GM13977 (cell line): ENCODE measurements around the gene FAM209B.
A peak's percentile ranks its signal among the peaks of the same experiment; 100 is the strongest.
"Not testable (repeated sequence)": the region's sequence is repeated elsewhere in the genome, so short reads cannot be mapped to it uniquely, and the experiment has no call there.

Source experiments
- DNase-seq: peaks from one replicate; pipeline ENCODE4 v3.0.0; 2012; ENCODE audit warnings: low spot score
- in situ Hi-C: fragments of 300-500 bp; cut with MboI; formaldehyde crosslinking; loops from one replicate; pipeline ENCODE4 v1.12.0; 2022; ENCODE audit warnings: low sequenced_read_pairs, low pct_unique_long_range_greater_than_20kb, mixed read lengths, inconsistent platforms; ENCODE audit not compliant: unreplicated experiment
- TF ChIP-seq, protein P1 (sequence below): IDR thresholded peaks from 2 replicates; pipeline ENCODE4 v1.5.1; 2012; ENCODE audit warnings: mild to moderate bottlenecking, control low read depth; ENCODE audit not compliant: insufficient read depth; ENCODE audit errors: extremely low read depth, missing control alignments

FAM209B gene, protein sequence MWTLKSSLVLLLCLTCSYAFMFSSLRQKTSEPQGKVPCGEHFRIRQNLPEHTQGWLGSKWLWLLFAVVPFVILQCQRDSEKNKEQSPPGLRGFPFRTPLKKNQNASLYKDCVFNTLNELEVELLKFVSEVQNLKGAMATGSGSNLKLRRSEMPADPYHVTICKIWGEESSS

DNA sequence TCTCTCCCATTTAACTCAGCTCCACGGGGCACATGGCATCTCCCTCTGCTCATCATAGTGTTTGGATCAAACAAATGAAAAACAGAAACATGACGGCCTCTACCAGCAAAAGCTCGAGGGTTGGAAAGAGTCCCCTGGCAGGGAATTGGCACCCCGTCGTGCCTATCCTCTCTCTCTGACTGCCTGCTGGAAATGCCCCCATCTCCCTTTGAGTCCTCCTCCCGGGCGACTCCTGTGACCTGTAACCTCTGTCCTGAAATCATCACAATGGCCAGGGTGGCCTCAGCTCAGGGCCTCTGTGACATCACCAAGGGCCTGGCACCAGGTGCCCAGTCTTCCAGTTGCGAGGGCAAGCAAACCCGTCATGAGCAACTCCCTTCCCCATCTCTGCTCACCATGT is at the start of gene FAM209B:
Gene FAM209B (plus strand): TSS at position 301 of the 400 bp plus-strand sequence. CDS start 96 bp downstream, at position 397.
- in situ Hi-C loops, DNase-seq: not testable (repeated sequence)

DNA sequence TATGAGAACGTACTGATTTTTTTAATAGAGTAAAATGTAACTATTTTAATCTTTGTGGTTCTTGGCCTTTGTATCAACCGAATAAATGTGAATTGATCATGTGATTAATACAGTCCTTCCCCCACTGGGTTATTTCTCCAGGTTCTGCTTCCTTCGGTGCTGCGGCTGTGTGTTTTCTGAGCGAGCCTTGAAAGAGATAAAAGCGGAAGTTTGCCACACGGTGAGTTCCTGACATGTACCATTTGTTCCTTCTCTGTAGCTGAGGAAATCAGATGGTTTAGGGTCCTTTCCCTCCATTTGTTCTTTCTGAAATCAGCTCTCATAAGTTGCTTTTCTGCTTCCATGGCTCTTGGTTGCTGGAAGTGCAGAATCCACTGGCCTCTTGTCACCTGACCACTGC is 49.1 kb upstream of the FAM209B start:
- TF ChIP-seq, protein P1, sequence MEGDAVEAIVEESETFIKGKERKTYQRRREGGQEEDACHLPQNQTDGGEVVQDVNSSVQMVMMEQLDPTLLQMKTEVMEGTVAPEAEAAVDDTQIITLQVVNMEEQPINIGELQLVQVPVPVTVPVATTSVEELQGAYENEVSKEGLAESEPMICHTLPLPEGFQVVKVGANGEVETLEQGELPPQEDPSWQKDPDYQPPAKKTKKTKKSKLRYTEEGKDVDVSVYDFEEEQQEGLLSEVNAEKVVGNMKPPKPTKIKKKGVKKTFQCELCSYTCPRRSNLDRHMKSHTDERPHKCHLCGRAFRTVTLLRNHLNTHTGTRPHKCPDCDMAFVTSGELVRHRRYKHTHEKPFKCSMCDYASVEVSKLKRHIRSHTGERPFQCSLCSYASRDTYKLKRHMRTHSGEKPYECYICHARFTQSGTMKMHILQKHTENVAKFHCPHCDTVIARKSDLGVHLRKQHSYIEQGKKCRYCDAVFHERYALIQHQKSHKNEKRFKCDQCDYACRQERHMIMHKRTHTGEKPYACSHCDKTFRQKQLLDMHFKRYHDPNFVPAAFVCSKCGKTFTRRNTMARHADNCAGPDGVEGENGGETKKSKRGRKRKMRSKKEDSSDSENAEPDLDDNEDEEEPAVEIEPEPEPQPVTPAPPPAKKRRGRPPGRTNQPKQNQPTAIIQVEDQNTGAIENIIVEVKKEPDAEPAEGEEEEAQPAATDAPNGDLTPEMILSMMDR, result no peak
- no peak for DNase-seq
- in situ Hi-C loops, result no loop called here

DNA sequence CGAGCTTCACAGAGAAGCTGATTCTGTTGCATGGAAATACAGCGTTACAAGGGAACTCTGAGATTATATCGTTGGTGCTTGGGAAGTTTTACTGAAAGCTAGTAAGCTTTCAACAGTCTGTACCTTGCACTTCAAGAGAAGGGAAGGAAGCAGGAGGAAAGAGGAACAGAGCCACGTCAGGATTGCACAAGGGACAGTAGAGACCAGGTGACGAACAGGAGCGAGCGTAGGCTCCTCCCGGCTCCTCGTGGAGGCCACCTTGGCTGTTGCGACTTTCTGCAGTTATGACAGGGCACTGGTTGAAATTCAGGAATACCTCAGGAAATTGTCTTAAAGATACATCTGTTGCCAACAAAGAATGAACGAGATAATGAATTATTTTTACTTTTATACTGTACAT is 45.8 kb upstream of the FAM209B start:
- in situ Hi-C loops, result no loop called here
- no peak for DNase-seq
- TF ChIP-seq, protein P1, result no peak

DNA sequence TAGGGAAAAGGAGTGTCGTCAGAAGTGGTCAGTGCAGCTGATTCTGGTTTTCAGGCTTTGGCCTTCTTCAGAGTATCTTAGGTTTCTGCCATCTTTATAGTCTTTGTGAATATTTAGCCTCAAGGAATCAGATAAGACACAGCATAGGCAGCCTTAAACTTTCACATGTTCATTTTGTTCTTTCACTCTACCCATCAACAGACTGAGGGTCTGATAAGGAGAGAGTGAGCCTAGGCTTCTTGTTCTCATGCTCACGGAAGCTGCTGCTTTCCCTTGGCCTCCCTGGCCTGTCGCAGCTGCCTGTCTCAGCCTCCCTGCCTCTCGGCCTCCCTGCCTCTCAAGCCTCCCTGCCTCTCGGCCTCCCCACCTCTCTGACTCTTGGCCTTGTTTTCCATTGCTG is 44.5 kb upstream of the FAM209B start:
- DNase-seq, result no peak
- in situ Hi-C loops, result no loop called here

DNA sequence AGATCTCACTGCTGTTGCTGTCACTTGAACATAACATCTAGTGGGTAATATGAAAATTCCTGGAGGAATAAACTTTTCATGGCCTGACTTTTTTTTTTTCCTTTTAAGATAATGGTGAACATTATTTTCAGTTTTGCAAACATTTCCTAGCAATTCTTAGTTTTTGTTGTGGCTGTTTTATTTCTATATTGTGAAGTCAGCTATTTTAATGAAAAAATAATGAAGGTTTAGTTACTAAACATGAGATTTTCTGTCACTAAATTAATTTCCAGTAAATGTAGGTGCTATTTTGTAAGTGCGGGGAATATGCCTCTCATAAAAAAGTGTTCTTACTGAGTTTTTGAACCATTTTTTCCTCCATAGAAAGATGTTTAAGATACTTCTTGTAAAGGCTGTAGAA is 31.9 kb upstream of the FAM209B start:
- TF ChIP-seq, protein P1, result no peak
- no peak for DNase-seq
- in situ Hi-C loops, result no loop called here

More for the DNA sequence above, 44.5 kb upstream of the FAM209B start:
- TF ChIP-seq, protein P1, result no peak

DNA sequence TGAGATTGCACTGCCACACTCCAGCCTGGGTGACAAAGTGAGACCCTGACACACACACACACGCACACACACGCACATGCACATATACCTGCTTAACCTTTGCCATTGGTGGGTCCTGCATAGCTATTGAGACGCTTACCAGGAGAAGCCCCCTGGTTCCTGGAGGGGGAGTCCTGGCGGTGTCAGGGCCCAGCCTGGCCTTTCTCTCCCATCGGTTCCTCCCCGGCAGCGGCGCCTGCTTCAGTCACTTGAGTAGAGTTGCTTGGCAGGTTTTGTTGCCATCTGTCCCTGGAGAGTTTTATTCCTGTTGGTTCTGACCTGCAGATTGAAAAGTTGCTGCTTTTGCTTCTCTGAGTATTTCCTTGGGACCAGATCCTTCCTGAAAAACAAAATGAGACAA is 29.1 kb upstream of the FAM209B start:
- TF ChIP-seq, protein P1, result no peak
- no peak for DNase-seq
- in situ Hi-C loops, result no loop called here

DNA sequence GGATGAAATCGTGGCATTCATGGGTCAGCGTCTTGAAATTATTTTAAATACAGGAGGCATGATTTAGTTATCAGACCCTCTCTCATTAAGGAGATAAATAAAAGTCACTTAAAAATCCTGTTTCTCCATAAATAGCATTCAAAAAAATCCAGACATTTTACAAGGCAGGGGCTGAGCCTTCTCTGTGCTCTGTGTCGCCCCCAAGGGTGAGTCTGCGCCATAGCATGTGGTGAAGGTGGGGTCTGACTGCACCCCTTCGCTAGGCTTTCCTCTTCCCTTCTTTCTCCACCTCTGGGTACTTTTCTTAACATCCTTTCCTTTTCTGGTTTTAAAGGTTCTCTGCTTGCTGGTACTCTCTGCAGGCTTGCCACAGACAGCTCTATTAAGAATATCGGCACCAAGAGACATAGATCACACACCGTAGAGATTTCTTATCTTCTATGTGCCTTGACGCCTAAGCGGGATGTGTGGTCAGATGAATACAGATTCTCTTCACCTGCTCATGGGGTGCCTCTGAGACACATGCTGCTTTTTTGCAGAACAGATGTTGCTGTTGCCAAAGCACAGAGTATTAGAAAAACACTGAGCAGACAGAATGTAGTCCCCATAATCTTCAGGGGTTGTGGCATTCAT is 28.6 kb upstream of the FAM209B start:
- TF ChIP-seq, protein P1, result peak; percentile 50
- DNase-seq, result no peak
- in situ Hi-C loops, result no loop called here
